ENCODE measurements around the gene OARD1.
"Not testable (repeated sequence)": the region's sequence is repeated elsewhere in the genome, so short reads cannot be mapped to it uniquely, and the experiment has no call there.

Gene OARD1

GRCh38 chr6:41028561-41029412, 43.4 kb downstream of the OARD1 start:
- Mint-ChIP-seq H3K27ac (peak overlapping the region; percentile 86), H3K4me1 (ENCODE audit: low read depth) (peaks cover 20% of the 10 kb centered on the region), H3K27me3 (no peaks in the 10 kb centered on the region), H3K36me3 (ENCODE audit: low read depth) (no peaks in the 10 kb centered on the region), H3K9me3 (no peaks in the 10 kb centered on the region), H3K4me3 (peak overlapping the region; percentile 85)

DNA sequence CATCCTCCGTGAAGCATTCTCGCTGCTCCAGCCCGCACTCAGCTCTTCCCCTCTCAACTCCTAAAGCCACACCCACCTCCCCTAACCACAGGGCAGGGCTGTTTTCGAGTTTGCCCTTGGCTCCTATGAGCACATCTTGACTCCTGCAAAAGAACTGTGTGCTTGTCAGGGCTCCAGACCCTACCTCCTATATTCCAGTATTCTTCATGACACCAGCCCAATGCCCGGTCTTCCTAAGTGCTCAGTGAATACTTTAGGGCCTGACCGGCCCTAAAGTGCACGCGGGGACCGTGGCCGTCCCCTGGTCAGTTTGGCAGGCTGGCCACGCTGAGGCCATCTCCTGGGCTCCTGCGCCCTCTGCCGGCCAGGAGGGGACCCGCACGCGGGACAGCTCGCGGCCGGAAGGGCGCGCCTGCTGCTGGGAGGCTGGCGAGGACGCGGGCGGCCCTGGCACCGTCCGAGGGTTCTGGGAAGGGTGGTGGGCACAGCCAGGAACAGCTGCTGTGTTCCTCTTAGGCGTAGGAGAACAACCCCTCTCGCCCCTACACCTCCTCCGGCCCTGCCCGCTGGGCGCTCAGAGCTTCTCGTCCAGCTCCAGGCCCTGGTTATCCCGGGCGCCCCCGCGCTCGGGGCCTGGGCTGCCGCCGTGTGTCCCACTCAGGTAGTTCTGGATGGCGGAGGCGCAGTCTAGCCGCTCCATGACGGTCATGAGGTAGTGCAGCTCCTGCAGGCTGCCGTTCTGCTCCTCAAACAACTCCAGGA, 44.2 kb downstream of the OARD1 start:
- Mint-ChIP-seq H3K27me3 (no peaks in the 10 kb centered on the region), H3K27ac (peak overlapping the region; percentile 86), H3K36me3 (ENCODE audit: low read depth) (no peaks in the 10 kb centered on the region), H3K4me1 (ENCODE audit: low read depth) (peaks cover 20% of the 10 kb centered on the region), H3K9me3 (no peaks in the 10 kb centered on the region), H3K4me3 (peak overlapping the region; percentile 85)

GRCh38 chr6:41027241-41027640, 44.9 kb downstream of the OARD1 start:
- Mint-ChIP-seq H3K4me3 (peak overlapping the region; percentile 85), H3K36me3 (ENCODE audit: low read depth) (no peaks in the 10 kb centered on the region), H3K9me3 (no peaks in the 10 kb centered on the region), H3K27me3 (no peaks in the 10 kb centered on the region), H3K27ac (peak overlapping the region; percentile 86), H3K4me1 (ENCODE audit: low read depth) (peaks cover 20% of the 10 kb centered on the region)

DNA sequence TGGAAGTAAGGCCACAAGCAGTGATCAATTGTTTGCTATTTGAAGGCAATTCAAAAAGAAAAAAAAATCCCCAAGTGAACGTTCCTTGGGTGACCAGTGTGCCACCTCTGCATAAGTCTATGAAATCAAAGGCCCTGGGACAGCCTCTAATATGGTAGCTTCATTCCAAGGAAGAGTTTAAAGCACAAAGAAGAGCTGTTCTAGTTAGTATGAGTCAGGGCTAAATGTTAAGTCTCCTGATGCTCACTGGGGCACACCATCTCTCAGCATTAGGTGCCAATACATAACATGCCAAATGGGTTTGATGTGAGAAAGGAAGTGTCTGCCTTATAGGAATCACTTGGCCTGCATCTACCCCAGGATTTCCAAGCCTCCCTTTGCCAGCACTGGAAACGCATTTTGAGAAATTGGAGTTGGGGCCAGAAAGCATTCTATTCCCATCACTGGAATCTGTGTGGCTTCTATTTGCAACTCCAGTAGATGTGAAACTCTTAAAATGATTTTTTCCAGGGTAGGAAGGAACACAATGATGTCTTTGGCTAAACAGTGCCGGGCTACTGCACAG, 46.1 kb downstream of the OARD1 start:
- Mint-ChIP-seq H3K9me3 (no peaks in the 10 kb centered on the region), H3K36me3 (ENCODE audit: low read depth) (no peaks in the 10 kb centered on the region), H3K27ac (no peak overlapping the region), H3K27me3 (no peaks in the 10 kb centered on the region), H3K4me1 (ENCODE audit: low read depth) (peaks cover 20% of the 10 kb centered on the region), H3K4me3 (no peak overlapping the region)

DNA sequence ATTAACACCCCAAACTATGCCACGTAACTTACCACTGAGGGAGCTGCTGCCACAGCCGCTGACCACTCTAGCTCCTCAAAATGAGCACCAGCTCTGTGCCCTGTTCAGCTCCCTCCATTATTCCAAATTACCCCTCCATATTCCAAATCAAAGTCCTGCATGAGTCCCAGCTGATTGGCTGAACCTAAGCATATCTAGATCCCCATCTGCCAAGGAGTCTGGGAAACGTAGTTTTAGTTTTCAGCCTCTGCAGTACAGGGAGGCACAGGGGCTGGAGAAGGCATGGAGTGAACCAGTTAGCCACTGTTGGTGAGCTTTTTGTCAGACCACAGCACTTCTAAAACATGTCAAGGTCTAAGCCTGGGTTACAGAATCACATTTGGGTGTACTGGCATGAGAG, 49.0 kb downstream of the OARD1 start:
- Mint-ChIP-seq H3K4me3 (no peak overlapping the region), H3K4me1 (ENCODE audit: low read depth) (peaks cover 11% of the 10 kb centered on the region), H3K27ac (no peak overlapping the region), H3K9me3 (no peaks in the 10 kb centered on the region), H3K27me3 (no peaks in the 10 kb centered on the region), H3K36me3 (ENCODE audit: low read depth) (no peaks in the 10 kb centered on the region)

DNA sequence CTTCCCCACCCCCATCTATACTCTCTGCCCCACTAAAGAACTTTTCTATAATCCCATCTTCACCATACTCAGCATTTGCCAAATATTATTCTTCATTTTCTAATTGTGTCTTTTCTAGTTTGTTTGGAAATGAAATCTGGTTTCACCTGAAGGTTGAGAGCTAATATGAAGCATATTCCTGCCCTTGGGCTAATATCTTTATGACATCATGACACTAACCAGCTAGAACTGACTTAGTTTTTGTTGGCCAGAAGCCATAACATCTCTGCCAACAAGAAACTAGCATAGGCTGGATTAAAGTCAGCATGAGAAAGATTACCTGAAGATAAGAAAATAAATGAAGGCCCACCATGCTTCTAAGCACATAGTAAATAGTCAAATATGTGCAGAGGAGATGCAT, 49.9 kb downstream of the OARD1 start:
- peaks cover 4% of the 10 kb centered on the region for H3K4me1 Mint-ChIP-seq (ENCODE audit: low read depth)
- H3K36me3 Mint-ChIP-seq (ENCODE audit: low read depth), result no peaks in the 10 kb centered on the region
- no peaks in the 10 kb centered on the region for H3K9me3 Mint-ChIP-seq
- H3K27ac Mint-ChIP-seq, result no peak overlapping the region
- no peak overlapping the region for H3K4me3 Mint-ChIP-seq
- no peaks in the 10 kb centered on the region for H3K27me3 Mint-ChIP-seq

GRCh38 chr6:41021832-41022231, 50.3 kb downstream of the OARD1 start:
- H3K27me3 Mint-ChIP-seq, result no peaks in the 10 kb centered on the region
- no peaks in the 10 kb centered on the region for H3K9me3 Mint-ChIP-seq
- H3K27ac Mint-ChIP-seq, result no peak overlapping the region
- no peak overlapping the region for H3K4me3 Mint-ChIP-seq
- H3K4me1 Mint-ChIP-seq (ENCODE audit: low read depth), result no peaks in the 10 kb centered on the region
- no peaks in the 10 kb centered on the region for H3K36me3 Mint-ChIP-seq (ENCODE audit: low read depth)

DNA sequence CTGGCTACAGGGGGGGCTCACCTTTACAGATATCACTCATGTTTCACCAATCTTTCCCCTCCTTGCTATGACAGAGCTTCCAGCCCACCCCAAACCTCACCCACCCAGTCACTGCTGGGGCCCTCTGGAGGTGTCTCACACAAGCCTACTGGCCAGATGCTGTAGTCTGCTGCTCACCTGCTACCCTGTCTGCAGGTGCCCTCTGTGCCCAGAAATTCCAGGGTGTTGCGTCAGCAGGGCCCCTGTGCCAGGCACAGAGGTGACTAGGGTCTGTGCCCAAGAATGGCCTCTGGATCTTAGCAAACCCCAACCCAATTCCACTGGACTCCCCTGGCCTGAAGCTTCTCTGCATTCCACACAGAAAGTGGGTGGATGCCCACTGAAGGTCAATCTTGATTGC, 54.5 kb downstream of the OARD1 start:
- H3K27me3 Mint-ChIP-seq, result no peaks in the 10 kb centered on the region
- no peak overlapping the region for H3K27ac Mint-ChIP-seq
- no peaks in the 10 kb centered on the region for H3K9me3 Mint-ChIP-seq
- H3K36me3 Mint-ChIP-seq (ENCODE audit: low read depth), result no peaks in the 10 kb centered on the region
- H3K4me1 Mint-ChIP-seq (ENCODE audit: low read depth), result no peaks in the 10 kb centered on the region
- no peak overlapping the region for H3K4me3 Mint-ChIP-seq

- H3K9me3 Mint-ChIP-seq; H3K27me3 Mint-ChIP-seq; H3K4me3 Mint-ChIP-seq; H3K36me3 Mint-ChIP-seq (ENCODE audit: low read depth); H3K4me1 Mint-ChIP-seq (ENCODE audit: low read depth); H3K27ac Mint-ChIP-seq: not testable (repeated sequence)
These were observed 56.3 kb downstream of the OARD1 start for GRCh38 chr6:41015860-41016259.

GRCh38 chr6:41014780-41015179, 57.4 kb downstream of the OARD1 start:
- Mint-ChIP-seq H3K36me3 (ENCODE audit: low read depth) (no peaks in the 10 kb centered on the region), H3K4me3 (no peak overlapping the region), H3K9me3 (no peaks in the 10 kb centered on the region), H3K27ac (no peak overlapping the region), H3K4me1 (ENCODE audit: low read depth) (no peaks in the 10 kb centered on the region), H3K27me3 (no peaks in the 10 kb centered on the region)
